GM10248 (cell line): ENCODE results near the gene GGNBP2.

Experiments
- CTCF ChIA-PET: fragments of 300-600 bp; sonication (Branson Sonifier 250); formaldehyde crosslinking; extraction: SDS; loops from one replicate; lab custom pipeline; 2021; ENCODE audit warnings: antibody characterized with exemption; lab: Yijun Ruan, JAX
- POLR2A ChIA-PET: fragments of 350-650 bp; sonication (Branson Sonifier 250); formaldehyde crosslinking; extraction: SDS; loops from one replicate; lab custom pipeline; 2020; ENCODE audit warnings: antibody characterized with exemption; lab: Yijun Ruan, JAX
- DNase-seq: peaks from one replicate; pipeline ENCODE4 v3.0.0; 2012; ENCODE audit errors: extremely low spot score
- CTCF ChIP-seq: IDR thresholded peaks from 2 replicates; pipeline ENCODE4 v1.5.1; 2012; ENCODE audit warnings: mild to moderate bottlenecking, low read depth; ENCODE audit errors: extremely low read depth, missing control alignments, control extremely low read depth

The GGNBP2 gene

GRCh38 chr17:36545465-36546417 is 1.0 kb downstream of the GGNBP2 start:
- POLR2A ChIA-PET = interaction anchor here (1.0 kb wide), 1 partner anchor 10 kb away, joined by 4 read pairs; no protein-coding TSS in a partner anchor
- TF ChIP-seq CTCF = no peak
- peak; percentile 95 for DNase-seq
- CTCF ChIA-PET = interaction anchor here (1.1 to 3.1 kb wide), 5 partner anchors 9 to 56 kb away, joined by 4 to 8 read pairs (median 6); partner anchors contain the start of genes MRM1, MYO19 and PIGW

DNA sequence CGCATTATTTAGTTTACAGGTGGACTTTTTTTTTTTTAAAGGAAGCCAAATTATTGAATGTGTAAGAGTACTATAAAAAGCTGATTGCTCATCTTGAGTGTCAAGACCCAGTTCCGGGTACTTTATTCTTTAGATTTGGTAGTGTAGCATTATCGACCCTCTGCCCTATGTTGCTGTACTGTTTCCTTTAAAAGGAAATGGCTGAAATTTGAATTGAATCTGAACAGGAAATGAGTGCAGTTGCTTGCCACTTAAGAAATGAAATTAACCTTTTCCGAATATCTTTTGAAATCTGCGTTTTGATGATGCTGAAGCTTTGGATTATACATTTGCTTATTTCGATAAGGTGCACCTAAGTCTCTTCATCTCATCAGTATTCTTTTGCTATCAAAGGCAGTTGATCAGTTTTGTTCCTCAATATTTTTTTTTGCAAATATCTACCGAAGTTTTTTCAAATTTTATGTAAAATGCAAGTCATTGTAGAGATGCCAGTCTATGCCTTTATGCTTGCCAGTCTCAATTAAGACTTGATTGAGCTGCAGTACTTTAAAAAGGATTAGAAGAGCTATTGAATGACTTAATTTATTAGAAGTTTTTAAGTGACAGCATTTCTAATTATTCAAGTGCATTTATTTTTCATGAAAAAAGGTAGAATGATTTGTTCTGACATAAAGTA is 1.8 kb downstream of the GGNBP2 start:
- CTCF ChIA-PET = interaction anchor here (1.1 to 3.1 kb wide), 4 partner anchors 10 to 55 kb away, joined by 4 to 8 read pairs (median 6); partner anchors contain the start of genes MRM1, MYO19 and PIGW
- POLR2A ChIA-PET = no interaction called here
- DNase-seq = no peak
- no peak for TF ChIP-seq CTCF

GRCh38 chr17:36547776-36548175 is 3.1 kb downstream of the GGNBP2 start:
- CTCF ChIA-PET = interaction anchor here (3.1 kb wide), 1 partner anchor 10 kb away, joined by 6 read pairs; no protein-coding TSS in a partner anchor
- DNase-seq = no peak
- TF ChIP-seq CTCF = no peak
- POLR2A ChIA-PET = no interaction called here

DNA sequence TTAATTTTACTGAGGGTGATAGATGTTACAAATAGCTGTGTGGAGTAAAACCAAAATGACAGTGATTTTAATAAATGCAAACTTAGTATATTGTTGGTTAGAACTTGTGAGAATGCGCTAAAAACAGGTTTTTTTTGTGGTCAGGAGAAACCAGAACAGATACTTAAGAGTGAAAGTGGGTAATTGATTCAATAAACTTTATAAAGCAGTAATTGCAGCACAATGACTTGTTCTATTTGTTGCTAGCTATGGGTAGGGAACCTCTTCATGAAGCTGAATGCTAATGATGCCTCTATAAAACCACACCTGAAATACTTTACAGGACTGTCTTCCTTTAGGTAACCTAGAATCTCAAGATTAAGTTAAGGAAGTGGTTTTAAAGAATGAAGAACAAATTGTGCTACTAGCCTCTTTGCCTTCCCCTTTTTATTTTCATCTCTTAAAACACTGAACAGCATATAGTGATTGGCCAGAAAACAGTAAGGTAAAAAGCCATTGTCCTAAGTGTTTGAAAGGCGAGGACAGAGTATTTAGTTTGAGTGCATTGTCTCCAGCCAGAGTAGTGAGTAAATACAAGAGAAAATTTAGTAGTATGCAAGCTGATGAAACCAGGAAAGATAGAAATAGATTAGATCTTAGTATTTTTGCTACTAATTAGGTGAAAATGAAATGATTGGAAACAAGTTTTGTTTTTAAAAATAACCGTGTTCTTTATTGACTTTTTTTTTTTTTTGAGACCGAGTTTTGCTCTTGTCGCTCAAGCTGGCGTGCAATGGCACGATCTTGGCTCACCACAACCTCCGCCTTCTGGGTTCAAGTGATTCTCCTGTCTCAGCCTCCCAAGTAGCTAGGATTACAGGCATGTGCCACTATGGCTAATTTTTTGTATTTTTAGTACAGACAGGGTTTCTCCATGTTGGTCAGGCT is 6.0 kb downstream of the GGNBP2 start:
- CTCF ChIA-PET = no interaction called here
- DNase-seq = peak; percentile 34
- TF ChIP-seq CTCF = no peak
- POLR2A ChIA-PET = no interaction called here

DNA sequence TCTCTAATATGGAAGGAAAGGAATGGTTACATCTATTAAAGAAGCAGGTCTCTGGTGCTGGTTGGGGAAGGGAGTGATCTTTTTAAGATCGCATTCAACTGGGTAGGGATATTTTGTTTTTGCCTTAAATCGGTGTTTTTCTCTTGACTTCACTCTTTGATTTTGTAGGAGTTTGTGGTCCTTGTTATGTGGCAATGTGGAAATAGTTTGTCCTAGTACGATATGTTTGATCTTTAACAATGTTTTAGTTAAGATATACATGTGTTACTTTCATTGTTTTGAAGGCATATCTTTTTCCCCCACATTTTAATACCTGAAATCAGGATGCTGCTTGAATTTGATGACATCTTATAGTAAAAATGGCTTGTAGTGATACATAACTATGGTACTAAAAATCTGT is 8.7 kb downstream of the GGNBP2 start:
- no peak for TF ChIP-seq CTCF
- ChIA-PET POLR2A (interaction anchor here (0.7 kb wide), 1 partner anchor 396 kb away, joined by 5 read pairs; the partner anchor contains the start of gene AATF), CTCF (interaction anchor here (1.2 to 2.0 kb wide), 2 partner anchors 19 to 50 kb away, joined by 3 to 5 read pairs; partner anchors contain the start of gene MYO19)
- no peak for DNase-seq
